Measurements from ENCODE around the gene RBM17. TPM values are rescaled to one million over a fixed set of nuclear protein-coding genes. Genes with fewer than 3 reads are reported as not detected.

Gene RBM17
- total RNA-seq, 1 donor from 2014 or later: 113 TPM

- peaks cover 7% of the 10 kb centered on the region for H3K27me3 Mint-ChIP-seq (ENCODE audit: unreplicated experiment)
- no peak overlapping the region for H3K4me3 Mint-ChIP-seq (ENCODE audit: unreplicated experiment)
- no peaks in the 10 kb centered on the region for H3K36me3 Mint-ChIP-seq (ENCODE audit: low read depth, unreplicated experiment)
- H3K9me3 Mint-ChIP-seq (ENCODE audit: unreplicated experiment): no peaks in the 10 kb centered on the region
- no peak overlapping the region for H3K27ac Mint-ChIP-seq (ENCODE audit: unreplicated experiment)
- TF ChIP-seq CTCF (IDR thresholded peaks at IDR 0.05; ENCODE audit: unreplicated experiment): no peak
- no peak for DNase-seq (ENCODE audit: low spot score)
- H3K4me1 Mint-ChIP-seq (ENCODE audit: unreplicated experiment): peaks cover 16% of the 10 kb centered on the region
Observed at GRCh38 chr10:6128087-6128486, 39.3 kb downstream of the RBM17 start.

- Mint-ChIP-seq H3K27me3 (ENCODE audit: unreplicated experiment) (peaks cover 7% of the 10 kb centered on the region), H3K4me3 (ENCODE audit: unreplicated experiment) (no peak overlapping the region), H3K27ac (ENCODE audit: unreplicated experiment) (no peak overlapping the region), H3K36me3 (ENCODE audit: low read depth, unreplicated experiment) (no peaks in the 10 kb centered on the region), H3K4me1 (ENCODE audit: unreplicated experiment) (peaks cover 16% of the 10 kb centered on the region), H3K9me3 (ENCODE audit: unreplicated experiment) (no peaks in the 10 kb centered on the region)
- no peak for TF ChIP-seq CTCF (IDR thresholded peaks at IDR 0.05; ENCODE audit: unreplicated experiment)
- no peak for DNase-seq (ENCODE audit: low spot score)
Observed at GRCh38 chr10:6128591-6129251, 39.9 kb downstream of the RBM17 start.

GRCh38 chr10:6130848-6131470, 42.1 kb downstream of the RBM17 start:
- TF ChIP-seq CTCF (IDR thresholded peaks at IDR 0.05; ENCODE audit: unreplicated experiment): no peak
- Mint-ChIP-seq H3K9me3 (ENCODE audit: unreplicated experiment) (no peaks in the 10 kb centered on the region), H3K27me3 (ENCODE audit: unreplicated experiment) (peaks cover 7% of the 10 kb centered on the region), H3K4me1 (ENCODE audit: unreplicated experiment) (peaks cover 16% of the 10 kb centered on the region), H3K27ac (ENCODE audit: unreplicated experiment) (no peak overlapping the region), H3K36me3 (ENCODE audit: low read depth, unreplicated experiment) (peaks cover 3% of the 10 kb centered on the region), H3K4me3 (ENCODE audit: unreplicated experiment) (no peak overlapping the region)
- DNase-seq (ENCODE audit: low spot score): no peak

- Mint-ChIP-seq H3K36me3 (ENCODE audit: low read depth, unreplicated experiment) (peaks cover 3% of the 10 kb centered on the region), H3K27ac (ENCODE audit: unreplicated experiment) (no peak overlapping the region)
Observed at GRCh38 chr10:6133331-6134098, 44.7 kb downstream of the RBM17 start.

More at GRCh38 chr10:6133331-6134098, 44.7 kb downstream of the RBM17 start:
- no peak overlapping the region for H3K4me3 Mint-ChIP-seq (ENCODE audit: unreplicated experiment)
- DNase-seq (ENCODE audit: low spot score): no peak
- no peak for TF ChIP-seq CTCF (IDR thresholded peaks at IDR 0.05; ENCODE audit: unreplicated experiment)
- H3K27me3 Mint-ChIP-seq (ENCODE audit: unreplicated experiment): peaks cover 7% of the 10 kb centered on the region
- no peaks in the 10 kb centered on the region for H3K9me3 Mint-ChIP-seq (ENCODE audit: unreplicated experiment)
- peaks cover 14% of the 10 kb centered on the region for H3K4me1 Mint-ChIP-seq (ENCODE audit: unreplicated experiment)

Measured in endothelial cell (in vitro differentiated cells).